COLO829 (cell line): ENCODE data around the gene SPATA18.
A peak's percentile ranks its signal among the peaks of the same experiment; 100 is the strongest.
"Not testable (repeated sequence)": the region's sequence is repeated elsewhere in the genome, so short reads cannot be mapped to it uniquely, and the experiment has no call there.

Experiments used
- DNase-seq: peaks from one replicate; pipeline ENCODE4 v3.0.0; 2012; ENCODE audit warnings: low spot score

SPATA18 gene

DNA sequence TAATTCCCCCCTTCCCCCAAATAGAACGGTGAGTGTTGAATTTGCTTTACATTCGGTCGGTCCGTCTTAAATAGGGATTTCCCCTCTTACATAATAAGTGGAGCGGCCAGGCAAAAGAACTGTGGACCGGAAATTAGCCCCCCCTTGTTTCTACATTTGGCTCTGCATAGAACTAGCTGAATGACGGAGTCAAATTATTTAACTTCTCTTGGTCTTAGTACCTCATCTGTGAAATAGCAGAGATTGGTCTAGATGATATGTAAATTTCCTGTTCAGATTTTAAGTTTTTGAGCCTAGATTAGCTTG is 1.3 kb downstream of the SPATA18 start:
- no peak for DNase-seq

DNA sequence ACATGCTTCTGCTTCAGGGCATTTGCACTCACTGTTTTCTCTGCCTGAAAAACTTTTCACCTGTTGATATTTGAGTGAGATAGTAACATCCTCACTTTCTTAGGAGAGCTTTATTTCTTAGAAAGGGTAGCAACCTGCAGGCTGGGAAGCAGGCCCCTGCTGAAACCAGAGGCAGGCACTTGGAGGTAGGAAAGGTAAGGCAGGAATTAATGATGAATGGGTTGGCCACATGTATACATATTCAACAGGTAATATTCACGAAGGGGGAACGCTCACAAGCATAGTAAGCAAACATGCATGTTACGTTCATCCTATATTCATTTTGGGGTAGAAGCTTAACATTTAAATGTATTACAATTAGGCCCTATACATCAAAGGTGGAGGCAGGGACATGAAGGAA is 3.1 kb downstream of the SPATA18 start:
- DNase-seq, result no peak

DNA sequence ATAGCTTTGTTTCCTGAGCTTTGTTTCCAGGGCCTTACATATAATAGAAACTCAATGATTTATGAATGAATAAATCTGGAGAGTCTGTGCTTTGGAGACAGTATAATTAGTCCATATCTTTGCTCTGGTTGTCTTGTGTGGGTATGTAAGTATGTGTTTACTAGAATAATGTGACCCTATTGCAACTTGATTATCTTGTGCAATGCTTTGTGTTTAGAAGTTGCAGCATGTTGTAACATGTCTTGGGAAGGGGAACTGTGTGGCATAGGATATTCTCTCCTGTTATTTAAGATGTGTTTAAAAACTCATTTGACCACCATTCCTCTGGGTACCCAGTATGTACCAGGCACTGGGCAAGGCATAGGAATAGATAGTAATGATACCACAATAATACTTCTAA is 6.1 kb downstream of the SPATA18 start:
- no peak for DNase-seq

DNA sequence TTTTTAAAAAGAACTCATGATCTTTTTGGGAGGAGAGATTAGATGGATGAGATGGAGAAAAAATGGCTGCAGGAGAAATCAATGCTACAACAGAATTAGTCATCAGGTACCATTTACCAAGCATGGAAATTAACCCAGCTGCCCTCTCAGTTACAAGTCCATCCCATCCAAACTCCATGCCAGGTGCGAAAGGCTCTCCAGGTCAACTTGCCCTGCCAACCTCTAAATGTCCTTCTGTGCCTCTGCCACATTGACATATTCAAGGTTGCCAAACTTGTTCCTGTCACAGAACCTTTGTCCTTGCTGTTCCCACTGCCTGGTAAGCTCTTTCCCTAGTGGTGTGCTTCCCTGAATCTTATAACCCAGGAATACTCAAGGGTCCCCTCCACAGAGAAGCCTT is 7.2 kb downstream of the SPATA18 start:
- no peak for DNase-seq

DNA sequence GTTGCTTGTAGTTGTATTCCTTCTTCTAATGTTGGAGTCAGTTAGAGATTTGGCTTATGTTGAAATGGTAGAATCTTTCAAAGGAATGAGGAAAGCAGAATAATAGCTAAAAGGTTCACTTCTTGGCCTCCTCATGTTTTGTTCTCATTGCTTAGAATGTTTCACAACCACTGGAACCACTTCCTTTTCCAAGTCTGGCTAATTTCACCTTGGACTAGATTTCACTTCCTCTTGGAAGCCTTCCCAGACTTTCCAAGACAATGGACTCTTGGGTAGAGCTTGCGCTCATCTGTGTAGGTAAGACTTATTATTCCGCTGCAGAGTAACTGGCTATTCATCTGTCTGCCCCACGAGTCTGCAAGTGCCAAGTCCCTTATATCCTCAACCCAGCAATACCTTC is 8.3 kb downstream of the SPATA18 start:
- no peak for DNase-seq

DNA sequence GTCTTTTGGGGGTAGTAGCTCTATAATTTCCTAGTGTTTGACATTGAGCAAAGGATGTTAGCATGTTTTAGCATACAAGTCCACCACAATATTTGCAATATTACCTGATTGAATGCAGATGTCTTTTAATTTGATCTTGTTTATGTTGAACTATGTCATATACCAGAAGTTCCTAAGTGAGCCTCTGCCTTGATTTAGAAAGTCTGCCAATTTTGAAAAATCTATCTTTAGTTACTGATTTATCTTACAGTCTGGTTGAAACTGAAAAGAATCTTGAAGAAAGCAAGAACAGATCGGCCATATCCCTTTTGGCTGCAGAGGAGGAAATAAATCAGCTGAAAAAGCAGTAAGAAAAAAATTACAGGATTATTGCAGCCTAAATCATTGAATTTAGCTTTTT is 18.5 kb downstream of the SPATA18 start:
- no peak for DNase-seq

DNA sequence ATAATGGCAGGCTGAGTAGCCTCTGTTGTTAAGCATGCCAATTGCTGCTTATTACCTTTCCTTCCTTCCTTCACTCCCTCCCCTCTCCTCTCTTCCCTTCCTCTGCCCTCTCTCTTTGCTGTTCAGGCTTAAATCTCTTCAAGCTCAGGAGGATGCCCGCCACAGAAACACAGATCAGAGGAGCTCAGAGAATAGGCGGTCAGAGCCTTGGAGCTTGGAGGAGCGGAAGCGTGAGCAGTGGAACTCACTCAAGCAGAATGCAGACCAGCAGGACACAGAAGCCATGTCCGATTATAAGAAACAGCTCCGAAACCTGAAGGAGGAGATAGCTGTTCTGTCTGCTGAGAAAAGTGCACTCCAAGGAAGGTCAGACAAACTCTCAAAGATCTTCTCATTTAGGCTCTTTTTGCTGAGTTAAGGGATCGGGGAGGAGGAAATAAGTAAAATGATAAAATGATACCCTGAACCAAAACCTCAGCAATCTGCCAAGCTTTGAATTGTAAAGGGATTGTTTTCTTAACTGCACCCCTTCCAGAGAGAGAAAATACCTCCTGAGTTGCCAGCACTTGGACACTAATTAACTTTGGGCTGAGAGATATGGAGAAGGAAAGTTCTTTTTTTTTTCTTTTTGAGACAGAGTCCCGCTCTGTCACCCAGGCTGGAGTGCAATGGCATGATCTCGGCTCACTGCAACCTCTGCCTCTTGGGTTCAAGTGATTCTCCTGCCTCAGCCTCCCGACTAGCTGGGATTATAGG is 20.9 kb downstream of the SPATA18 start:
- no peak for DNase-seq

DNA sequence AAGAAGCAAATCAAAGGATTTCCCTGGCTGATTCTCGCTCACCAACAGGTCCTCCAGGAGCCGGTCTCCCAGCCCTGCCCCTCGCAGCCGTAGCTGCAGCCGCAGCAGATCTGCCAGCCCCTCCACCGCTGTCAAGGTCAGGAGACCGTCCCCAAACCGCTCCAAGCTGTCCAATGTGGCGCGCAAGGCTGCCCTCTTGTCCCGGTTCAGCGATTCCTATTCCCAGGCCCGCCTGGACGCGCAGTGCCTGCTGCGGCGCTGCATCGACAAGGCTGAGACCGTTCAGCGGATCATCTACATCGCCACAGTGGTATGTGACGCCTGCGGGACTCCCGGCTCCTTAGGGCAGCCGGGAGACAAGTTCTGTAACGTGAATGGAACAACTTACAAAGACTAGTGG is 25.6 kb downstream of the SPATA18 start:
- DNase-seq, result no peak

DNA sequence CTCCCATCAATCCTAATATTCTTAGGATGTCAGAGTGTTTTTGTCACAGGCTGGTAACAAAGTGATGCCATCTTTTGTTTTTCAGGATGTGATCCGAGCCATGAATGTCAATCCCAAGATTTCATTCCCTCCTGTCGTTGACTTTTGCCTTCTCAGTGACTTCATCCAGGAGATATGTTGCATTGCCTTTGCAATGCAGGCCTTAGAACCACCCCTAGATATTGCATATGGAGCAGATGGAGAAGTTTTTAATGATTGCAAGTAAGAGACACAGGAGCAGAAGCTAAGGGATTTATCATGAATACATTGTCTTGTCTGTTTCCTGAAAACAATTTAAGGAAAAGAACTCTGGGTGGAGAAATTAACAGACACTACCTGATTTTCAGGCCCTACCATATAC is 28.6 kb downstream of the SPATA18 start:
- DNase-seq, result no peak

DNA sequence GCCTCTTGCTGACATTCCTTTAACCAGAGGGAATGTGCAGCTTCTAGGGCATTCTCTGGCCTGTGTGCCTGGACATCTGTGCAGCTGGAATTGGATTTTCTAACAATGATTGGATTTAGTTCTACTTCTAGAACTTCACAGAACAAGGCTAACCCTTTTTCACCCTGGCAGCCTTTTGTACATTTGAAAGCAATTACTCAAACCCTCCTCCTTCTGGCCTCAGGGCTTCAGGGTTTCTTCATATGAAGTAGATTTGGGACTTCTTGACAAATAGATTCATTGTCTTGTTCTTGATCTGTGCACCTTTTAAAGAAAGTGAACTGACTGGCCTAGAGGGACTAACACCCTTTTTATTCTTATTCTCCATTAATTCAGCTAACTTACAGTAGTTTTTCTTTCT is 30.1 kb downstream of the SPATA18 start:
- peak; percentile 46 for DNase-seq

DNA sequence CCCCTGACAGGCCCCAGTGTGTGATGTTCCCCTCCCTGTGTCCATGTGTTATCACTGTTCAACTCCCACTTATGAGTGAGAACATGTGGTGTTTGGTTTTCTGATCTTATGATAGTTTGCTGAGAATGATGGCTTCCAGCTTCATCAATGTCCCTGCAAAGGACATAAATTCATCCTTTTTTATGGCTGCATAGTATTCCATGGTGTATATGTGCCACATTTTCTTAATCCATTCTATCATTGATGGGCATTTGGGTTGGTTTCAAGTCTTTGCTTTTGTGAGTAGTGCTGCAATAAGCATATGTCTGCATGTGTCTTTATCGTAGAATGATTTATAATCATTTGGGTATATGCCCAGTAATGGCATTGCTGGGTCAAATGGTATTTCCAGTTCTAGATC is 35.3 kb downstream of the SPATA18 start:
- not testable (repeated sequence) for DNase-seq

DNA sequence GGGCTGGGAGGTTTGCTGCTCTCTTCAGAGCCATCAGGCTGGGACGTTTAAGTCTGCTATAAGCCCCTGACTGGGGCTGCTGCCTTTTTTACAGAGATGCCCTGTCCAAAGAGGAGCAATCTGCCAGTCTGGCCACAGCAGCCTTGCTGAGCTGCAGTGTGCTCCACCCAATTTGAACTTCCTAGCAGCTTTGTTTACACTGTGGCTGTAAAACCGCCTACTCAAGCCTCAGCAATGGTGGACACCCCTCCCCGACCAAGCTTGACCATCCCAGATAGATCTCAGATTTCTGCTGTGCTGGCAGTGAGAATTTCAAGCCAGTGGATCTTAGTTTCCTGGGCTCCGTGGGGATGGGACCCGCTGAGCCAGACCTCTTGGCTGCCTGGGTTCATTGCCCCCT is 40.7 kb downstream of the SPATA18 start:
- DNase-seq, result no peak

DNA sequence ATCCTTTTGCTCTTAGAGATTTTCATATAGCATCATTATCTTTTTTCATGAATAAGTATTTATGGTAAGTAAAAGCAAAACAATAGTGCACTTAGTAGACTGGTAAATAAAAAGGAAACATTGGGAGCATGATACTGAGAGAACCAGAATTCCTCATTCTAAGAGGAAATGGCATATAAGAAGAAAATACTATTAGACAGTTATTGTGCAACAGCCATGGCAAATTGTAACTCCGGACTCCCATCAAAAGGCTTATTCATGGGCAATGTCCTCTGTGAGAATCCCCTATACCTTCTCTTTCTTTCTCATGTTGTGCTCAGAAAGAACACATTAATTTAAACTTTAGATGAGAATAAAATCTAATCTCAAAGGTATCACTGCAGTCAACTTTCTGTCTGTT is 42.4 kb downstream of the SPATA18 start:
- DNase-seq, result peak; percentile 76

DNA sequence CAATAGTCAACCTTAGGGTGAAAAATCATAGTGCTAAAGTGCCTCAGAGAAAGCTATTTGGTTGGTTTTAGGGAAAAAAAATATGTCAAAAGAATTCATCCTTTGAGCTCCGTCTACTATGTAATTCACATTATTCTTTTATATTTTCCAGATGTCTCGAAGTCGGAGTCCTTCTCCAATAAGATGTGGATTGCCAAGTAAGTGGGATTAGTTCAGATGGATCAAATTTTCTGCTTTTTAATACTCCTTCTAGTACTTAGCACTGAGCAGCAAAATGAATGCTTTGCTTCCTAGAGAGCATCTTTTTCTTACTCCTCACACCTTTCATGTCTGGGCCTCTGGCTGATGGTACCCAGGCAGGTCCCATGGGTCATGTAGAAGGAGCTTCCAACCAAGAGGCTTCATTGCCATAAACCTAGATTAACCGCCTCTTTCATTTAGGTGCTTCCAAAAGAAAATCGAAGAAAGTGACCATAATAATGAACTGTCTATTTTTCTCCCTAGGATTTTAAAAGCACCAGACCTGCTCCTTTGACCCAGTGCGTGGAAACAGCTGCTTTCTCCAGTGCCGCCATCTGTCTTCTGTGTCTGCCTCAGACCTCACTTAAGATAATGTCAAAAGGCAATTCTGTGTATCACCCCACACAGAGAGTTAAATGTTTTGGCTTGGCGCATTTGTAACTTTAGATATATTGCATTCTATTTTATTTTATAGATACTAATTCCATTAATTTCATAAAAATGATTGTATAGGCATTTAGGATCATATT is 43.5 kb downstream of the SPATA18 start:
- no peak for DNase-seq

DNA sequence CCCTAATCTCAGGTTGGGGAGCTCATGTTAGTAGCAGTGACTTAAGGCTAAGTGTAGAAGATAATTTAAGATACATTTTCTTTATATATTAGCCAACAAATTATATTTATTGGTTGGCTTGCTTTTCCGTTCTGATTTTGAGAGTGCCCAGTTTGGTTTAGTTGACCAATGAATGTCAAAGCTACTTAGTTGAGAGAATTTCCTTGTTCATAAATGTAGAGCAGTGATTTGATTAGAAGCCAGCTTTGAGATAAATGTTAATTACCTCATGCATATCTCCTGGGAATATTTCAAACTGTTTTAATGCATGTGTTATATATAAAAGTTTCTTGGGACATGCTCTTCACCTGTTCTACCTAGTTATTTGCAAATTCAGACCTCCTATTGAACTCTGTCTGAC is 44.3 kb downstream of the SPATA18 start:
- no peak for DNase-seq

DNA sequence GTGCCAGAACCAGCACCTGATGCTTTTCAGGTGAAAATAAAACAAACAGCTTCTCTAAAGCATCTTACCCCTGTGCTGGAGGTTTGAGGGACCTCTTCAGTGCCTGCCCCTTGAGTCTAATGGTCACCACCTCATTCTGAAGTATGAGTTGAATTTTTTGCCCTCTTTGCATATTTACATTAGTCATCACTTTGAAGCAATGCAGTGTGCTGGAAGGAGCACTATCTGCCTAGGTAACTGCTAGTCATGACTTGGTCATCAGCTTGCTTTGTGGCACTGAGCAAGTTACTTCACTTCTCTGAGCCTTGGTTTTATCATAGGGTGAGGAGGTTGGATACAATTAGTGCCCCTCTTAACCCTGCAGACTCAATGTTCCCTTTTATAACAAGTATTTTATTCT is 44.9 kb downstream of the SPATA18 start:
- DNase-seq, result no peak

DNA sequence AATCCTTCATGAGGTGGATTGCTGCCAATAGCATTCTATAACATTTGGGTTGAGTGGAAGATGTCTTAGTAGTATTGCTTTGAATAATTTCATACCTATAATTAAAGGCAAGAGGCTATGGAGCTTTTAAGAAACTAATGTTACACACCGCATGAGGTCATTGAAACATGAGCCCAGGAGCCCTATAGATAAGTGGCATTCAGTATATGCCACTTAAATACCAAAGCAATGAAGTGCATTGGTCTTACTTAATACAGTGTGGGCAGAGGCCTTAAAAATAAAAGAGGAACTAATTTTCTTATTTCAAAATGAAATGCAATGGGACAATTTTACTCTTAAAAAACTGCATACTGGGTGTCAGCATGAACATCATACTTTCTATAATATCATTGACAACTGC is 47.5 kb downstream of the SPATA18 start:
- no peak for DNase-seq

DNA sequence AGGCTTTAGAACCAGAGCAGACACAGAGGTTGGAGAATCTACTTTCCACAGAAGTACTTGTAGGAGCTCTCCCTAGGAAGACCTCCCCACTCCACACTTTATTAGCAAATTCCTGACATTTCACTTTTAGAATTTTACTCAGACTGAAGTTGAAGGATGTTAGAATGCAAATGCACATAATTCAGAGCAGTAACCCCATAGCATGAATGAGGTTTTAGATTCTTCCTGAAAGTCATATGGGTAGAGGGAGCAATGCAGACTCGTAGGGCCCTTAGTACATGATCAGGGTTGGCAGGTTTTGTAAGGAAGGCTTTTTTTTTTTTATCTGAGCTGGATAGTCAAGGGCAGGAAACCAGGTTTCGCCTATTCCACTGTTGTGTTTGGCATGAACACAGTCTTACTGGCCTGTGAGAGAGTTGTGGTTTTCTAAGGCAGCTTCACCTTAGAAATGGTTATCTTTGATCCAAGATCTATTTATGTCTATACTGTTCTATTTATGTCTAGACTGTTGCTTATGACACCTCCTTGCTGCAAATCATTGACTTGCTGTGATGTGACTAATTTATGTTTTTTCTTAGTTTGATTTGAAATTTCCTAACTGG is 48.9 kb downstream of the SPATA18 start:
- no peak for DNase-seq

DNA sequence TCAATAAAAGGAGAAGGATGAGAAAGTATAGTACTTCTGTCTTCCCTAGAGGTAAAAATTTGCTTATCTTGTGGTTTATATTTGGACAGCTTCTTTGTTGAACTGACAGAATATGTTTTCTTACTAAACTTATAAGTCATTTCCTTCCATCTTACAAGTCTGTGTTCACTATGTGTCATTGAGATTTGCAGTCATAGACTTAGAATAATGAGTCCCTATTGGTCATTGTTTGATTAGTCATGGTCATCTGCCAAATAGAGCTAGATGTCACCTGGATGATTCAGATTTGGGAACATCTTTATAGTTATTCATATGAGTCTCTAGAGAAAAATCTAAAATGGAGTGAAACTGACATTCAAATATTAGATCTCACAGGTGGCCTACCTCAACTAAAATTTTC is 51.5 kb downstream of the SPATA18 start:
- DNase-seq, result no peak

DNA sequence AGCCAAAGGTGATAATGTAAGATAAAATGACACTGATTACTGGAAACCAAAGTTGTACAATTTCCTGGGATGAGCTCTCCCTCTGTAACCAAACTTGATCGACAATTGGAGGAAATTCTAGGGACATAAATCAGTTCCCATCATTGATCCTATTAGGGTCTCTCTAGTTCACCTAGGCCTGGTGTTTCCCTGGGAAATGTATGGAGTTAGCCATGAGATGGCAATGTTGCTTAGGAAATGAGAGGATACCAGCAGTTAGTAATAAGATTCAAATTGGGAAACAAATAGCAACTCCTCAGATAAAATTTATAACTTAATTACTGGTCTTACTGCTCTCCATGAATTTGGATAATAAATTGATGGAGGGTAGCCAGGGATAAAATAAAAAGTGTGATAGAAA is 52.2 kb downstream of the SPATA18 start:
- no peak for DNase-seq

DNA sequence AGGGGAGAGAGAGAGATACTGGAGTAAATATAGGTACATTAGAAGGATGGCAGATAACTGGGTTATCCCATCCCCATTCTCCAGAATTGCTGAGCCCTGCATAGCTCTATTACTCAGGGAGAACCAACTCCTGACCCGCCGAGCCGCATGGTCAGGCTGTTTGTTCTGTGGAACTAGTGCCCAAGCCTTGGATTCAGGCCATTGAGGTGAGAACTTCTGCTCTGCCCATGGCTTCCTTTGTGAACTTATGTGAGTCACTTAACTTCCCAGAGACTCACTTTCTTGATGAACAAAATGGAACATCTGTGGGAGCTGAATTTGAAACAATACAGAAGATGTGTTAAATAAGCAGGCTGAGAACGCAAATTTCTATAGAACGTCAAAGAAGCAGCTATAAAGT is 54.2 kb downstream of the SPATA18 start:
- DNase-seq, result no peak

DNA sequence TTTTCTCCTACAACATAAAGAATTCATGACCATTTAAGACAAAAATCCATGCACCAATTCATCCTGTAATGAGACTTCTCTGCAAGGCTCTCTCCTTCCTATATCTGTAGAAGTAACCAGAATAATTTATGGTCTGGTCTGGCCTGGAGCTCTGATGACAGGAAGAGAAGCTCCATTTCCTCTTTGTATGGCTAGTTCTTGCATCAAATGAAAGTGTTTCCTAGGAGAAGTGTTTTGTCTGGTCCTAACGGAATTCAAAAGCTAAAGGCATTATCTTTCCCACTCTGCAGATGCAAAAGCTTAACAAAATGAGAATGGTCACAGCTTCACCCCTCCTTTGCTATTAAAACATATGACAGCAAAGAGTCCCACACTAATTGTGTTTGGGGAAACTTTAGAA is 55.1 kb downstream of the SPATA18 start:
- no peak for DNase-seq

DNA sequence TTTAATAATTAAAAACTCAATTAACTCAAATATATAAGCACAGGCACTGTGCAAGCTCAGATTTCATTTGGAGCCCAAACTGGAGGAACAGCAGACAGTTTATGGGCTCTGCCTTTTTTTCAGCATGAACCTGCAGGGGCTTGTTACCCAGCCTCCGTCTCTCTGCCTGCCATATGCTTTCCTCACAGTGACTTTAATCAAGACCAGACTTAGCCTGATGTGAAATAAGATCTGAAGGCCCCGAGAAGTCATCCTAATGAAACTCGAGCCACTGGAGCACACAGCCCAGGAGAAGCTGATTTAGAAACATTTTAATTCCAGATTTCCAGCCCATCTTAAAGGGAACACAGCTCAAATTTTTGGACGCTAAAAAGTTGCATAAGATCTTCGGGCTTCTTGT is 55.6 kb downstream of the SPATA18 start:
- no peak for DNase-seq

DNA sequence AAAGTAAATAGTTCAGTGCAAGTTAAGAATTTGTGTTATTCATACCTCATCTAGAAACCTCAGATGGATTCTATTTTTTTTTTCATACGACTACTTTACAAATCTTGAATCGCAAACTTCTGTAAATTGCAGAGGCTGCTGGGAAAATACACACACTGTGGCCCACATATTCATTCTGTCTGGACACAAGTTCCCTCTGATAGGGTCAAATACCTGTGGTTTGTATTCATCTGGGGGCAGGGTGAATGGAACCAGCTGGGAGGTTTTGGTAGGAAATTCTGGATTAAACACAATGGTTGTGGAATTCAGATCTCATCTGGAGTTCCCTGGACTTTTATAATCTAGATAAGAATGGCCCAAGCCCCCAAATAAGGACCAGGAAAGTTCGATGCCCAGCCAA is 56.2 kb downstream of the SPATA18 start:
- DNase-seq, result no peak
